ENCODE measurements around the gene SLC9A4.

Gene SLC9A4

DNA sequence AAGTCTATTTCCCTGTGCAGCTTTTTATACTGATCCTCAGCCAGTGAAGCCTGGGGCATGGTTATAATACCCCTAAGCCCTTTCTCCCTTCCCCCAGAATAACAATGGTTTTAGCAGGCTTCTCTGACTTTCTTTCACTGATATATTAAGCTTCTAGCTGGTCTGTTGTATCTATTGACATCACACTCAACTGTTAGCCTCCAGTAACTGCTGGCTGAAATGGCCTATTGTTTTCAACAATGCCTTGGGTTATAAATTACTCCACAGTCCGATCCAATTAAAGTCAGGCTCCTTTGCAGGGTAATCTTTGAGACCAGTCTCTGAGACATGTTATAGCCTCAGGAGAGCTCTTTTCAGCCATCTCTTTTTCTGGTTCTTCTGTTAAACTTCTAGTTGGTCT is 2.9 kb upstream of the SLC9A4 start:
- Histone ChIP-seq H3K9me3 (replicated peaks in 1 of 11) (peaks cover 8 to 17% (median 13%) of the 10 kb centered on the region in 11 experiments; a peak in 15 of 22 replicates), H3K36me3 (no peaks in the 10 kb centered on the region), H3K9ac (no peak overlapping the region), H3K27me3 (no peaks in the 10 kb centered on the region), H3K4me1 (peaks cover 0 to 6% (median 0%) of the 10 kb centered on the region in 10 experiments; a peak in 1 of 20 replicates), H3K4me3 (no peak overlapping the region), H3K4me2 (no peak overlapping the region), H3K27ac (no peak overlapping the region), H4K20me1 (no peaks in the 10 kb centered on the region)
- no peak for TF ChIP-seq Cebpa-rat (IDR thresholded peaks at IDR 0.05)

DNA sequence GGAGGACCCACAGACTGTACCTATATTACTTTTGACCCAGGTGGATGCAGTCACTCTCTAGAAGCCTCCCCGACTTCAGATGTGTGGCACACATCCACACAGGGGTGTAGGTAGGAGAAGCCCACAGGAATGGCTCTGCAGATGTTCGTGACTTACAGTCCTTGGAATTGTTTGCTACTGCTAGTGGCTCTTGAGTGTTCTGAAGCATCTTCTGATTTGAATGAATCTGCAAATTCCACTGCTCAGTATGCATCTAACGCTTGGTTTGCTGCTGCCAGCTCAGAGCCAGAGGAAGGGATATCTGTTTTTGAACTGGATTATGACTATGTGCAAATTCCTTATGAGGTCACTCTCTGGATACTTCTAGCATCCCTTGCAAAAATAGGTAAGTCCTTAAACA is 605 bp downstream of the SLC9A4 start:
- Histone ChIP-seq H3K27me3 (no peaks in the 10 kb centered on the region), H3K9me3 (replicated peaks in 1 of 11) (peaks cover 7 to 16% (median 13%) of the 10 kb centered on the region in 11 experiments; a peak in 15 of 22 replicates), H3K4me2 (no peak overlapping the region), H4K20me1 (no peaks in the 10 kb centered on the region), H3K36me3 (no peaks in the 10 kb centered on the region), H3K4me1 (peaks cover 0 to under 1% (median 0%) of the 10 kb centered on the region in 10 experiments; a peak in 1 of 20 replicates), H3K4me3 (no peak overlapping the region), H3K9ac (no peak overlapping the region), H3K27ac (no peak overlapping the region)
- TF ChIP-seq Cebpa-rat (IDR thresholded peaks at IDR 0.05) = no peak

DNA sequence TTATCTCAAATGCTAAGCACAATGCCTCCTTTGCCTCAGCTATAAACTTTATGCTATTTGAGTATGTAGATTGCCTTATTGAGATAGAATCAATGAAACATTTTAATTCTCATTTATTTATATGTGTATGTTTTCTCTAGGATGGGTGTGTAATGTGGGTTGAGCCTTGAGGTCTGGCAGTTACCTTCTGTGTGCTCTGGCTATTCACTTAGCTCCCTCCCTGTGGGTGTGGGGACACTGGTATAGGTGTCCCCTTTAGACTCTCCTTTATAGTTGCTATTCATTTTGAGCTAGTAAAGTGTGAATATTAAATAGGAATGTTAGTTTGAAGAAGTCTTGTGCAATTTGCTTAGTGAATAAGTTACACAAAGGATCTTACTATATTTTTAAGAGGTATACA is 1.8 kb downstream of the SLC9A4 start:
- no peak overlapping the region for H3K27ac ChIP-seq
- H3K4me3 ChIP-seq = no peak overlapping the region
- H3K9ac ChIP-seq = no peak overlapping the region
- TF ChIP-seq Cebpa-rat (IDR thresholded peaks at IDR 0.05) = no peak
- no peaks in the 10 kb centered on the region for H3K4me1 ChIP-seq
- H3K9me3 ChIP-seq (replicated peaks in 1 of 11) = peaks cover 0 to 9% (median 6%) of the 10 kb centered on the region in 11 experiments; a peak in 13 of 22 replicates
- H3K27me3 ChIP-seq = no peaks in the 10 kb centered on the region
- H3K4me2 ChIP-seq = no peak overlapping the region
- no peaks in the 10 kb centered on the region for H3K36me3 ChIP-seq
- H4K20me1 ChIP-seq = no peaks in the 10 kb centered on the region

DNA sequence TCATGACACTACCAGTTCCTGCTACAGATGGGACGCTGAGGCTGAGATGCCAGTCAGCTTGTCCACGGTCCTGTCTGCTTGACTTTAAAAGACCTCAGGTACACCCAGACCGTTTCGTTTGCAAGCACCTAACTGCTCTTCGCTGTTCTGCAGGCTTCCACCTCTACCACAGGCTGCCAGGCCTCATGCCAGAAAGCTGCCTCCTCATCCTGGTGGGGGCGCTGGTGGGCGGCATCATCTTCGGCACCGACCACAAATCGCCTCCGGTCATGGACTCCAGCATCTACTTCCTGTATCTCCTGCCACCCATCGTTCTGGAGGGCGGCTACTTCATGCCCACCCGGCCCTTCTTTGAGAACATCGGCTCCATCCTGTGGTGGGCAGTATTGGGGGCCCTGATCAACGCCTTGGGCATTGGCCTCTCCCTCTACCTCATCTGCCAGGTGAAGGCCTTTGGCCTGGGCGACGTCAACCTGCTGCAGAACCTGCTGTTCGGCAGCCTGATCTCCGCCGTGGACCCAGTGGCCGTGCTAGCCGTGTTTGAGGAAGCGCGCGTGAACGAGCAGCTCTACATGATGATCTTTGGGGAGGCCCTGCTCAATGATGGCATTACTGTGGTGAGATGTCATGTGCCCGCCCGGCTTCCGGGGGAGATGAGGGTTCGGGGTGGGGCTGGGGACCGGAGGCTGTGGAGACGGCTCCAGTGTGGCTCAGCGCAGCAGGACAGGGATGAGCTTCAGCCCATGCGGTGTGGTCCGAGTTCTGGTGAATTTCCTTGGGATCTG is 5.9 kb downstream of the SLC9A4 start:
- Histone ChIP-seq H3K27ac (no peak overlapping the region), H4K20me1 (no peaks in the 10 kb centered on the region), H3K4me2 (no peak overlapping the region), H3K27me3 (no peaks in the 10 kb centered on the region), H3K9me3 (replicated peaks in 1 of 11) (no peaks in the 10 kb centered on the region), H3K4me1 (no peaks in the 10 kb centered on the region), H3K4me3 (no peak overlapping the region), H3K36me3 (no peaks in the 10 kb centered on the region), H3K9ac (no peak overlapping the region)
- TF ChIP-seq Cebpa-rat (IDR thresholded peaks at IDR 0.05) = no peak

DNA sequence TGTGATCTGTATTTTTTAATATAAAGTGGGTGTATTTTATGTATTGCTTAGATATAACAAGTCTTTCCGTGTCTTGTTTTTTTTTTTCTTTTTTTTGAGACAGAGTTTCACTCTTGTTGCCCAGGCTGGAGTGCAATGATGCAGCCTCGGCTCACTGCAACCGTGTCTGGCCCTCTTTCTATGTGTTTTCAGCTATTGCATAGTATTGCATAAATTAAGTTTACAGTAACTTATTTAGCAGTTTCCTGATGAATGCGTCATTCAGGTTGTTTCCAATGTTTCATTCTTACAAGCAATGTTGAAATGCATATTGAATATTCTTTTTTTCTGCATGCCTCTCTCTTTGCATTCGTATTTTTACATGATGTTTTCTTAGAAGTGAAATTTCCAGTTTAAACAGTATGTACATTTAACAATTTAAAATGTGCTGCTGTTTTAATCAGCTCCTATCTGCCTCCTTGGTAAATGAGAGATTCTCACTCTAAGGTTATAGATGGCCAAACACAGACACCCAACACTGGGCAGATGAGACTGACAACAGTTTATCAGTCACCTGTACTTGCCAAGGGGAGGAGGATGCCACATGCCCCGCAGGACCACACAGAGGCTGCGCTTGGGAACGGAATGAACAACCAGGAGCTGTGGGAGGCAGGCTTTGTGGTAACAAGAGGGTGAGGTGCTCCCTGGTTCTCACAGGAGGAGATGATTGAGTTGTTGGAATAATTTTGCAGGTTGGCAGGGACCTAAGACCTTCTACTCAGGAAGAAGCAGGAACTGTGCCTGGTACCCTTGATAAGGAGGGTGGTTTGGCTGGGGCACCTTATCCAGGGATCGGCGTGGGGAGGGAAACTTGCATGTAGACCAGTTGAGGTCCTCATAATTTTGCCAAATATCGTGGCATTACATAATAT is 7.5 kb downstream of the SLC9A4 start:
- H3K9ac ChIP-seq = no peak overlapping the region
- H3K4me2 ChIP-seq = no peak overlapping the region
- no peak overlapping the region for H3K4me3 ChIP-seq
- no peaks in the 10 kb centered on the region for H3K4me1 ChIP-seq
- no peak for TF ChIP-seq Cebpa-rat (IDR thresholded peaks at IDR 0.05)
- H3K36me3 ChIP-seq = no peaks in the 10 kb centered on the region
- no peak overlapping the region for H3K27ac ChIP-seq
- no peaks in the 10 kb centered on the region for H3K27me3 ChIP-seq
- H3K9me3 ChIP-seq (replicated peaks in 1 of 11) = no peaks in the 10 kb centered on the region
- no peaks in the 10 kb centered on the region for H4K20me1 ChIP-seq

DNA sequence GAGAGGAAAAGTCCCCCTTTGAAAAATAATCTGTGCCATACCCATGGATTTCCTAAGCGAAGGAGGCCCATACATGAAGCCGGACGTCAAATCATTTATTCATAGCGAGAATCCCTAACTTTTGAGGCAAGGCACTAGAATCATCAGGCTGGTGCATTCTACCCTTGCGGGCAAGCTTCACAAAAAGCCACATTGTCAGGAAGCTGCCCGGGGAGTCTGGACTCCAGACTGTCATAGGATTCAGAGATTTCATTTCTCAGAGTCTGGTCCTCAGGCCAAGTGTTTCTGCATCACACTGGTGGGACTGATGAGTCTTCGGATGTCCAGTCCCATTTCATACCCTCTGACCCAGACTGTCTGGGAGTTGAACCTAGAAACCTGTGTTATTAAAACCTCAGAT is 8.9 kb downstream of the SLC9A4 start:
- no peaks in the 10 kb centered on the region for H3K36me3 ChIP-seq
- H3K9me3 ChIP-seq (replicated peaks in 1 of 11) = no peaks in the 10 kb centered on the region
- no peak overlapping the region for H3K4me3 ChIP-seq
- H3K4me1 ChIP-seq = peaks cover 0 to 6% (median 2%) of the 10 kb centered on the region in 10 experiments; a peak in 8 of 20 replicates
- no peaks in the 10 kb centered on the region for H4K20me1 ChIP-seq
- no peak overlapping the region for H3K9ac ChIP-seq
- no peak overlapping the region for H3K4me2 ChIP-seq
- no peak overlapping the region for H3K27ac ChIP-seq
- TF ChIP-seq Cebpa-rat (IDR thresholded peaks at IDR 0.05) = no peak
- no peaks in the 10 kb centered on the region for H3K27me3 ChIP-seq

DNA sequence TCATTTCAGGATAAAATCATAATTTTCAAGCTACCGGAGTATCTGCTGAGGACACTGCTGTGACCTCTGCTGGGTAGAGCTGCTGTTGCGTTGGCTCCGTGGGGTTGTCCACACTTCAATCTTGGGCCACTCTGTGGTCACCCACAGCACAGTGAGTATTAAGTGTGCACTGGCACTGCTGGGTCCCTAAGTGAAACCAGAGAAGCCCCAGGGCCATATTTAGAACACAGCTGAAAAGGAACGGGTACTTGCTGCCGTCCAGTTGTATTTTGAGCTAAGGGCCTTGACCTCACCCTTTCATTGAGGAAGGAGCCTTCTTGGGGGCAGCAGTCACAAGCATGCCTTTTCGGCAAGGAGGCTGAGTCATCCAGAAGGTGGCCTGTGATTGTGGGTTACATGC is 10.1 kb downstream of the SLC9A4 start:
- peaks cover 0 to 10% (median 7%) of the 10 kb centered on the region in 10 experiments; a peak in 11 of 20 replicates for H3K4me1 ChIP-seq
- H4K20me1 ChIP-seq = no peaks in the 10 kb centered on the region
- no peak overlapping the region for H3K4me3 ChIP-seq
- H3K4me2 ChIP-seq = no peak overlapping the region
- H3K27me3 ChIP-seq = no peaks in the 10 kb centered on the region
- TF ChIP-seq Cebpa-rat (IDR thresholded peaks at IDR 0.05) = no peak
- no peak overlapping the region for H3K27ac ChIP-seq
- H3K9me3 ChIP-seq (replicated peaks in 1 of 11) = no peaks in the 10 kb centered on the region
- no peaks in the 10 kb centered on the region for H3K36me3 ChIP-seq
- H3K9ac ChIP-seq = no peak overlapping the region

DNA sequence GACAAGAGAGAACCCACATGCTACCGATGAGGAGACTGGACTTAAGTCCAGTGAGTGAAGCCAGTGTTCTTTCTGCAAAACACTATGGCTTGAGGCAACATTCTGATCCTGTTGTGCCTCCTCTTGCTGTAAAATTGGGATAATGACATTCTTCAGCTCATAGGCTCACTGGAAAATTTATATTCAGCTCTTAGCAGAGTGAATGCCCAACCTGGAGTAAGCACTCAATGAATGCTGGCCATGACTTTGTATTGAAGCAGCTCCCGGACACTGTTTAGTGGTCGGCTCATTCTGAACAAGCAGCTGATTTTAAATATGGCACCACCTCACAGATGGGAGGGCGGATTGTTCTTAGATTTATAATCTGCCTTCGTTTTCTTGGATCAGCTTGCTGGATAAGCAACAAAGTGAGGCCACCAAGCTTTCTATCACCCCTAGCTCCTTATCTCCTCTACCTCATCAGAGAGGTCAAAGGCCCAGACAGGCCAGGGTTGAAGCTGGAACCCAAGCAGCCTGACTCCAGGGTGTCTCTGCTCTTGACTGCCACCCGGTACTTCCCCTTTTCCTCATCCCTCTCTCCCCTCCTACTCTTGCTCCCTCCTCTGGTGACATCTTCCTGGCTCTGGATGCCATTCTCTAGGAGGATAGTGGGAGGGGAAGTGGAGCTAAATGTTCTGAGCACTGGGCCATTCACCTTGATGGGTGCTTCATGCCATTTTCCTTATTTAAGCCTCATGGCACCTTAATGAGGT is 11.5 kb downstream of the SLC9A4 start:
- no peaks in the 10 kb centered on the region for H3K36me3 ChIP-seq
- no peaks in the 10 kb centered on the region for H3K9me3 ChIP-seq (replicated peaks in 1 of 11)
- no peak overlapping the region for H3K4me3 ChIP-seq
- no peak for TF ChIP-seq Cebpa-rat (IDR thresholded peaks at IDR 0.05)
- no peaks in the 10 kb centered on the region for H4K20me1 ChIP-seq
- H3K4me1 ChIP-seq = peaks cover 0 to 12% (median 8%) of the 10 kb centered on the region in 10 experiments; a peak in 11 of 20 replicates
- no peak overlapping the region for H3K9ac ChIP-seq
- H3K4me2 ChIP-seq = no peak overlapping the region
- H3K27ac ChIP-seq = no peak overlapping the region
- H3K27me3 ChIP-seq = no peaks in the 10 kb centered on the region

All from BLaER1 treated with 17β-estradiol and CSF1 and Interleukin-3, amounts not matched to agents 10 nM and 100 nM (cell line).